Coronary artery (tissue), 2 donors: ENCODE results near the gene GPR137B.

Experiments
- DNase-seq: peaks from one replicate; pipeline ENCODE4 v3.0.0-alpha.2; 2017; ENCODE audit warnings: low spot score
- H3K27ac ChIP-seq, 2 donors: fragments of 200-600 bp; sonication (generic); one replicate each; pipeline ENCODE4 v1.5.1; 2016 to 2019
- H3K4me3 ChIP-seq: fragments of 200-600 bp; sonication (generic); 2 replicates; pipeline ENCODE4 v1.5.1; 2016; ENCODE audit warnings: mild to moderate bottlenecking, moderate library complexity
- TF ChIP-seq, protein P1 (sequence below): fragments of 200-600 bp; sonication (generic); IDR thresholded peaks from one replicate; pipeline ENCODE4 v1.5.1; 2019; ENCODE audit warnings: antibody characterized with exemption

The GPR137B gene

DNA sequence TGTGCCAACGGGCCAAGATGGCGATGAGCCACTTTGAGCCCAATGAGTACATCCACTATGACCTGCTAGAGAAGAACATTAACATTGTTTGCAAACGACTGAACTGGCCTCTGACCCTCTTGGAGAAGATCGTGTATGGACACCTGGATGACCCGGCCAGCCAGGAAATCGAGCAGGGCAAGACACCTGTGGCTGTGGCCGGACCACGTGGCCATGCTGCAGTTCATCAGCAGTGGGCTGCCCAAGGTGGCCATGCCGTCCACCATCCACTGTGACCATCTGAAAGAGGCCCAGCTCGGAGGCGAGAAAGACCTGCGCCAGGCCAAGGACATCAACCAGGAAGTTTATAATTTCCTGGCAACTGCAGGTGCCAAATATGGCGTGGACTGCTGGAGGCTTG is 32.2 kb upstream of the GPR137B start:
- no peak overlapping the region for H3K4me3 ChIP-seq
- no peak for DNase-seq
- H3K27ac ChIP-seq: no peak overlapping the region
- TF ChIP-seq, protein P1, sequence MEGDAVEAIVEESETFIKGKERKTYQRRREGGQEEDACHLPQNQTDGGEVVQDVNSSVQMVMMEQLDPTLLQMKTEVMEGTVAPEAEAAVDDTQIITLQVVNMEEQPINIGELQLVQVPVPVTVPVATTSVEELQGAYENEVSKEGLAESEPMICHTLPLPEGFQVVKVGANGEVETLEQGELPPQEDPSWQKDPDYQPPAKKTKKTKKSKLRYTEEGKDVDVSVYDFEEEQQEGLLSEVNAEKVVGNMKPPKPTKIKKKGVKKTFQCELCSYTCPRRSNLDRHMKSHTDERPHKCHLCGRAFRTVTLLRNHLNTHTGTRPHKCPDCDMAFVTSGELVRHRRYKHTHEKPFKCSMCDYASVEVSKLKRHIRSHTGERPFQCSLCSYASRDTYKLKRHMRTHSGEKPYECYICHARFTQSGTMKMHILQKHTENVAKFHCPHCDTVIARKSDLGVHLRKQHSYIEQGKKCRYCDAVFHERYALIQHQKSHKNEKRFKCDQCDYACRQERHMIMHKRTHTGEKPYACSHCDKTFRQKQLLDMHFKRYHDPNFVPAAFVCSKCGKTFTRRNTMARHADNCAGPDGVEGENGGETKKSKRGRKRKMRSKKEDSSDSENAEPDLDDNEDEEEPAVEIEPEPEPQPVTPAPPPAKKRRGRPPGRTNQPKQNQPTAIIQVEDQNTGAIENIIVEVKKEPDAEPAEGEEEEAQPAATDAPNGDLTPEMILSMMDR: no peak

DNA sequence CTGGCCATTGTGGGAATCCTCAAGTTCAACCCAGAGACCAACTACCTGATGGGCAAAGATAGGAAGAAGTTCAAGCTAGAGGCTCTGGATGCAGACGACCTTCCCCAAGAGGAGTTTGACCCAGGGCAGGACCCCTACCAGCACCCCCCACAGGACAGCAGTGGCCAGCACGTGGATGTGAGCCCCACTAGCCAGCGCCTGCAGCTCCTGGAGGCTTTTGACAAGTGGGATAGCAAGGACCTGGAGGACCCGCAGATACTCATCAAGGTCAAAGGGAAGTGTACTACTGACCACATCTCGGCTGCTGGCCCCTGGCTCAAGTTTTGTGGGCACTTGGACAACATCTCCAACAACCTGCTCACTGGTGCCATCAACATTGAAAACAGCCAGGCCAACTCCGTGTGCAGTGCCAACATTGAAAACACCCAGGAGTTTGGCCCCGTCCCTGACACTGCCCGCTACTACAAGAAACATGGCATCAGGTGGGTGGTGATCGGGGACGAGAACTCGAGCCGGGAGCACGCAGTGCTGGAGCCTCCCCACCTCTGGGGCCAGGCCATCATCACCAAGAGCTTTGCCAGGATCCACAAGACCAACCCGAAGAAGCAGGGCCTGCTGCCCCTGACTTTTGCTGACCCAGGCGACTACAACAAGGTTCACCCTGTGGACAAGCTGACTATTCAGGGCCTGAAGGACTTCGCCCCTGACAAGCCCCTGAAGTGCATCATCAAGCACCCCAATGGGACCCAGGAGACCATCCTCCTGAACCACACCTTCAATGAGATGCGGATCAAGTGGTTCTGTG is 30.6 kb upstream of the GPR137B start:
- Histone ChIP-seq H3K27ac (no peak overlapping the region), H3K4me3 (no peak overlapping the region)
- TF ChIP-seq, protein P1: no peak
- DNase-seq: no peak

DNA sequence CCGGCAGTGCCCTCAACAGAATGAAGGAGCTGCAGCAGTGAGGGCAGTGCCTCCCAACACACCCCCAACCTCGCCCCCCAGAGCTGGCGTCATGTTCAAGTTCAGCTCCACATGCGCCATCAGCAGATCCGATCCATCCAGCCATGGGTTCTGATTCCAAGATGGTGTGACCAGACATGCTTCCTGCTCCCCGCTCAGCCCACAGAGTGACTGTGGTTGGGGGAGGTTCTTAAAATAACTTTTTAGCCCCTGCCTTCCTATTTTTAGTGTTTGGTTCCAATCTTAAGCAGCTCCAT is 30.1 kb upstream of the GPR137B start:
- Histone ChIP-seq H3K27ac (no peak overlapping the region), H3K4me3 (no peak overlapping the region)
- DNase-seq: no peak
- TF ChIP-seq, protein P1: no peak

DNA sequence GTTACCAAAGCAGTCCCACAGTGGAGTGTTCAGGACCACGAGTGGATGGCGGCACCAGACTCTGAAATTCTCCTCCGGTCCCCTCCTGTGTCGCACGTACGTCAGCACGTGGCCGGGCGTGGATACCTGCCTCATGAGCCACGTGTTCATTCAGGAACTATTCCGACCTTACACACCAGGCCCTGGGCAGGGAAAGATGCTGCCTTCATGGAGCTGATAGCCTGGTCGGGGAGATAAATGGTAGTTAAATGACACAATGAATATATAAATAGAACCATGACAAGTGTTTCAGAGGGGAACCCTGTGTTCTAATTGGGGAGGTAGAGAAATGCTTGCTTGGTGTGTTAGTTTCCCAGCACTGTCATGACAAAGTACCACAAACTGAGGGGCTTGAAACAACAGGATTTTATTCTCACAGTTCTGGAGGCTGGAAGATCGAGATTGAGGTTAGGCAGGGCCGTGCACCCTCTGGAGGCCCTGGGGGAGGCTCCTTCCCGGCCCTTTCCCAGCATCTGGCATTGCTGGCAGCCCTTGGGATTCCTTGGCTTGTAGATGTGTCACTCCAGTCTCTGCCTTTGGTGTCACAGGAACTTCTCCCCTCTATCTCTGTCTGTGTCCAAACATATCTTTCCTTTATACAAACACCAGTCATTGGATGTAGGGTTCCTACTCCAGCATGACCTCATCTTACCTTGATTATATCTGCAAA is 28.9 kb upstream of the GPR137B start:
- Histone ChIP-seq H3K27ac (no peak overlapping the region), H3K4me3 (no peak overlapping the region)
- TF ChIP-seq, protein P1: no peak
- no peak for DNase-seq

DNA sequence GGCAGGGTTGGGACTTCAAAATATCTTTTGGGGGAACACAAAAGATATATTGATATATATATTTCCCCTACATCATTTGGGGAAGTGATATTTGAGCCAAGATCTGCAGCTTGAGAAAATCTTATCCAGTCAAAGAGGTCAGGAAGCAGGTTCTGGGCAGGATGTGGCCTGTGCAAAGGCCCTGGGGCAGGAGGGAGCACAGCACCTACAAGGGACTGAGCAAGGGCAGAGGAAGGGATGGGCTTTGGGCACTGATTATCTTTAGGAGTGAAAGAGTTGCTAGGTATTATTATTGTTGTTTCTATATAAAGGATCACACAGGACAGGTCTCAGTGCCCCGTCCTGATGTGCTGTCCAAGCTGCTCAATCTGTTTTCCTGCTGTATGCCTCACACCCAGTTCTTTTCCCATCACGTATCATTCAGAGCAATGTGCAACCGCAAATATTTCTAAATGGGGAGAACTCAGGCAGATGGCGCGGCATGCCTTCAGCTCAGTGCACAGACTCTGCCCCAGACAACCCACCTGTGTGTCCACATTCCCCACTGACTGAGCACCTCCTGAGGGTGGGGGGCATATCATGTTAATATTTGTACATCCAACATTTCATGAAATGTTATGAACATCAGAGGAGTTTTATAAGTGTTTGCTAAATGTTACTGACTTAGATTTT is 28.1 kb upstream of the GPR137B start:
- H3K4me3 ChIP-seq: no peak overlapping the region
- no peak overlapping the region for H3K27ac ChIP-seq
- TF ChIP-seq, protein P1: no peak
- DNase-seq: no peak

DNA sequence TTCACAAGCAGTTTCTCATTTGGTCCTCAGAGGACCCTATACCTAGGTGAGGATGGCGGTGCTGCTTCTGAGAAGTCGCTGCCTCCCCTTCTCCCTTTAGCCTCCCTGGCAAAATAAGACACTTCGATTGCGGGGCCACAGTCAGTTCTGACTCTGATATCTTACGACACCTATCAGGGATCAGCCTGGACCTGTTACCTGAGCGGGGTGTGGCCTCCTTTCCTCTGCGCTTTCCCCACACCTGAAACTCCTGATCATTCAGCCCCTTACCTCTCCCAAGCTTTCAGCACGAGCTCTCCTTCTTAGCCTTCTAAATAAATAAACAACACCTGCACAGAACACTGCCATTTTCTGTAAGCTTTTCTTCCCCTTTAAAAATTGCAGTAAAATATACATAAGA is 24.6 kb upstream of the GPR137B start:
- no peak for DNase-seq
- H3K4me3 ChIP-seq: no peak overlapping the region

More for the DNA sequence above, 24.6 kb upstream of the GPR137B start:
- TF ChIP-seq, protein P1: no peak
- H3K27ac ChIP-seq: no peak overlapping the region
